ENCODE measurements around the gene UTF1.

Gene UTF1

GRCh38 chr10:133280391-133281059 is 50.5 kb downstream of the UTF1 start:
- no peak overlapping the region for H3K4me3 ChIP-seq (ENCODE audit: low read depth, low read length)
- TF ChIP-seq ZIC2 (tag by site-specific recombination; IDR thresholded peaks at IDR 0.05) (peak; percentile 59), ZNF776 (tag by site-specific recombination; IDR thresholded peaks at IDR 0.05; ENCODE audit: borderline replicate concordance) (no peak)
- ChIA-PET POLR2A (no interaction called here), CTCF (interaction anchor here (1.1 kb wide), 1 partner anchor 27 kb away, joined by 4 read pairs; no protein-coding TSS in a partner anchor)
- H3K27ac ChIP-seq (ENCODE audit: extremely low read depth, low read depth, low read length) = no peak overlapping the region
- H3K4me1 ChIP-seq (ENCODE audit: control insufficient read depth, insufficient read depth, low read length) = no peaks in the 10 kb centered on the region
- peaks cover 5 to 67% of the 10 kb centered on the region in 2 experiments for H3K36me3 ChIP-seq (ENCODE audit: control insufficient read depth in 2 of 2, insufficient read depth in 1 of 2, low read length in 2 of 2)
- H3K9me3 ChIP-seq (ENCODE audit: control insufficient read depth, insufficient read depth, low read depth, low read length) = no peaks in the 10 kb centered on the region

DNA sequence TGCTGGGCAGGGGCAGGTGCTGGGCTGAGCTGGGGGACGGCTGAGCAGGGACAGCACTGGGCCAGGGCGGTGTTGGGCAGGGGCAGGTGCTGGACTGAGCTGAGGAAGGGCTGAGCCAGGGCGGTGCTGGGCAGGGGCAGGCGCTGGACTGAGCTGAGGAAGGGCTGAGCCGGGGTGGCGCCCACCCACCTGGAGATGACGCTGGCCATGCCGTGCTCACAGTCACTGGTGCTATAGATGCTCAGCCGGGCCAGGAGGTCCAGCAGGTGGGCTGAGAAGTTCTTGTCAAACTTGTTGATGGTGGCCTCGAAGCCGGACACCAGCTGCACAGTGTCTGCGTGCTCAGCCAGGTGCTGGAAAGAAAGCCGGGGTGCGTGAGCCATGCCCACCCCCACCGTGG is 51.1 kb downstream of the UTF1 start:
- CTCF ChIA-PET = no interaction called here
- POLR2A ChIA-PET = no interaction called here
- Histone ChIP-seq H3K9me3 (ENCODE audit: control insufficient read depth, insufficient read depth, low read depth, low read length) (no peaks in the 10 kb centered on the region), H3K36me3 (ENCODE audit: control insufficient read depth in 2 of 2, insufficient read depth in 1 of 2, low read length in 2 of 2) (peaks cover 9 to 73% of the 10 kb centered on the region in 2 experiments), H3K4me1 (ENCODE audit: control insufficient read depth, insufficient read depth, low read length) (no peaks in the 10 kb centered on the region), H3K27ac (ENCODE audit: extremely low read depth, low read depth, low read length) (no peak overlapping the region), H3K4me3 (ENCODE audit: low read depth, low read length) (no peak overlapping the region)
- TF ChIP-seq ZNF521 (tag by site-specific recombination; IDR thresholded peaks at IDR 0.05) (no peak), ZNF677 (tag by site-specific recombination; IDR thresholded peaks at IDR 0.05) (no peak), ZNF585B (tag by site-specific recombination; IDR thresholded peaks at IDR 0.05) (no peak), ZNF658 (tag by site-specific recombination; IDR thresholded peaks at IDR 0.05) (no peak), ZNF660 (tag by site-specific recombination; IDR thresholded peaks at IDR 0.05) (no peak), ZEB2 (tag by site-specific recombination; IDR thresholded peaks at IDR 0.05) (no peak), ZNF223 (tag by site-specific recombination; IDR thresholded peaks at IDR 0.05) (no peak), KLF16 (tag by site-specific recombination; IDR thresholded peaks at IDR 0.05) (no peak), KLF17 (tag by site-specific recombination; IDR thresholded peaks at IDR 0.05) (no peak), ZFP69B (tag by site-specific recombination; IDR thresholded peaks at IDR 0.05) (no peak), ZNF423 (tag by site-specific recombination; IDR thresholded peaks at IDR 0.05) (no peak), OSR2 (tag by site-specific recombination; IDR thresholded peaks at IDR 0.05) (no peak), PRDM6 (tag by site-specific recombination; IDR thresholded peaks at IDR 0.05) (no peak), ELK4 (IDR thresholded peaks at IDR 0.05; ENCODE audit: borderline replicate concordance, low read depth, low read length) (no peak)
- TF ChIP-seq, protein P1, sequence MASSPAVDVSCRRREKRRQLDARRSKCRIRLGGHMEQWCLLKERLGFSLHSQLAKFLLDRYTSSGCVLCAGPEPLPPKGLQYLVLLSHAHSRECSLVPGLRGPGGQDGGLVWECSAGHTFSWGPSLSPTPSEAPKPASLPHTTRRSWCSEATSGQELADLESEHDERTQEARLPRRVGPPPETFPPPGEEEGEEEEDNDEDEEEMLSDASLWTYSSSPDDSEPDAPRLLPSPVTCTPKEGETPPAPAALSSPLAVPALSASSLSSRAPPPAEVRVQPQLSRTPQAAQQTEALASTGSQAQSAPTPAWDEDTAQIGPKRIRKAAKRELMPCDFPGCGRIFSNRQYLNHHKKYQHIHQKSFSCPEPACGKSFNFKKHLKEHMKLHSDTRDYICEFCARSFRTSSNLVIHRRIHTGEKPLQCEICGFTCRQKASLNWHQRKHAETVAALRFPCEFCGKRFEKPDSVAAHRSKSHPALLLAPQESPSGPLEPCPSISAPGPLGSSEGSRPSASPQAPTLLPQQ (tag by site-specific recombination; IDR thresholded peaks at IDR 0.05) = no peak
- TF ChIP-seq, protein P2, sequence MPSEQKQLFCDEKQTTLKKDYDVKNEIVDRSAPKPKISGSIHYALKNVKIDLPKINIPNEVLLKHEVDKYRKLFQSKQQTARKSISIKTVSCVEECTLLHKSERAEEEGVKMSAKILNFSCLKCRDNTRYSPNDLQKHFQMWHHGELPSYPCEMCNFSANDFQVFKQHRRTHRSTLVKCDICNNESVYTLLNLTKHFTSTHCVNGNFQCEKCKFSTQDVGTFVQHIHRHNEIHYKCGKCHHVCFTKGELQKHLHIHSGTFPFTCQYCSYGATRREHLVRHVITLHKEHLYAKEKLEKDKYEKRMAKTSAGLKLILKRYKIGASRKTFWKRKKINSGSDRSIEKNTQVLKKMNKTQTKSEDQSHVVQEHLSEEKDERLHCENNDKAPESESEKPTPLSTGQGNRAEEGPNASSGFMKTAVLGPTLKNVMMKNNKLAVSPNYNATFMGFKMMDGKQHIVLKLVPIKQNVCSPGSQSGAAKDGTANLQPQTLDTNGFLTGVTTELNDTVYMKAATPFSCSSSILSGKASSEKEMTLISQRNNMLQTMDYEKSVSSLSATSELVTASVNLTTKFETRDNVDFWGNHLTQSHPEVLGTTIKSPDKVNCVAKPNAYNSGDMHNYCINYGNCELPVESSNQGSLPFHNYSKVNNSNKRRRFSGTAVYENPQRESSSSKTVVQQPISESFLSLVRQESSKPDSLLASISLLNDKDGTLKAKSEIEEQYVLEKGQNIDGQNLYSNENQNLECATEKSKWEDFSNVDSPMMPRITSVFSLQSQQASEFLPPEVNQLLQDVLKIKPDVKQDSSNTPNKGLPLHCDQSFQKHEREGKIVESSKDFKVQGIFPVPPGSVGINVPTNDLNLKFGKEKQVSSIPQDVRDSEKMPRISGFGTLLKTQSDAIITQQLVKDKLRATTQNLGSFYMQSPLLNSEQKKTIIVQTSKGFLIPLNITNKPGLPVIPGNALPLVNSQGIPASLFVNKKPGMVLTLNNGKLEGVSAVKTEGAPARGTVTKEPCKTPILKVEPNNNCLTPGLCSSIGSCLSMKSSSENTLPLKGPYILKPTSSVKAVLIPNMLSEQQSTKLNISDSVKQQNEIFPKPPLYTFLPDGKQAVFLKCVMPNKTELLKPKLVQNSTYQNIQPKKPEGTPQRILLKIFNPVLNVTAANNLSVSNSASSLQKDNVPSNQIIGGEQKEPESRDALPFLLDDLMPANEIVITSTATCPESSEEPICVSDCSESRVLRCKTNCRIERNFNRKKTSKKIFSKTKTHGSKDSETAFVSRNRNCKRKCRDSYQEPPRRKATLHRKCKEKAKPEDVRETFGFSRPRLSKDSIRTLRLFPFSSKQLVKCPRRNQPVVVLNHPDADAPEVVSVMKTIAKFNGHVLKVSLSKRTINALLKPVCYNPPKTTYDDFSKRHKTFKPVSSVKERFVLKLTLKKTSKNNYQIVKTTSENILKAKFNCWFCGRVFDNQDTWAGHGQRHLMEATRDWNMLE (tag by site-specific recombination; conservative IDR thresholded peaks at IDR 0.05; ENCODE audit: low read depth) = no peak
